NT2/D1 (cell line): ENCODE results near the gene COMMD10.

Source experiments
- SUZ12 ChIP-seq: IDR thresholded peaks from 2 replicates; pipeline ENCODE4 v1.6.1; 2011; ENCODE audit not compliant: insufficient read length, insufficient read depth; ENCODE audit errors: extremely low read depth
- YY1 ChIP-seq: IDR thresholded peaks from 2 replicates; pipeline ENCODE4 v1.6.1; 2011; ENCODE audit not compliant: insufficient read length, insufficient read depth
- ZNF274 ChIP-seq: IDR thresholded peaks from 2 replicates; pipeline ENCODE4 v1.6.1; 2011; ENCODE audit warnings: mild to moderate bottlenecking, low read depth, low read length

DNA sequence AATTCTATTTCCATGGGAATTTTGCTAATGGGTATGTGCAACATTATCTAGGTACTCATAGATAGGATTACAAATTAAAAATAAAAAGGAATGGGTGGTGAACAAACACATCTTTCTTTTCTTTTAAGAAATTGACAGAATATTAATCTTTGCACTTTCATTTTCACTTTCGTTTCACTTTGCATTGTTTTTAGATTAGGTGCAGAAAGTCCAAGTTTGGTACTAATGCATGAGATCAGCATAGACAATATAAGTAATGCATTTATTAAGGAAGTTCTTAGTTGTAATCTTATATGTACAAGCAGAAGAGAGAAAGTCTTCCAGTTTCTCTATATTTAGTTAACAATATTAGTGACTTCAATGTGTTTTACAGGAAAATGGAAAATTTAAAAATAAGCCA, 196.5 kb downstream of the COMMD10 start:
- TF ChIP-seq SUZ12 (no peak), YY1 (no peak), ZNF274 (no peak)
